OCI-LY7 (cell line): Measurements from ENCODE around the gene GTF2H1. TPM values are rescaled to one million over a fixed set of nuclear protein-coding genes. Genes with fewer than 3 reads are reported as not detected.
"Not testable (repeated sequence)": the region's sequence is repeated elsewhere in the genome, so short reads cannot be mapped to it uniquely, and the experiment has no call there.

Experiments used
- BruUV-seq: library from RNA; stranded (reverse); fragments of 400-500 nt; replicated peaks from 2 replicates; lab custom pipeline; 2021; lab: Mats Ljungman, UMichigan
- CTCF ChIA-PET: fragments of 300-600 bp; sonication (Branson Sonifier 250); formaldehyde crosslinking; loops from one replicate; lab custom pipeline; 2022; ENCODE audit warnings: antibody characterized with exemption; ENCODE audit not compliant: unreplicated experiment; lab: Charles Lee
- POLR2A ChIA-PET: fragments of 300-600 bp; sonication (Branson Sonifier 250); formaldehyde crosslinking; loops from one replicate; lab custom pipeline; 2022; ENCODE audit warnings: antibody characterized with exemption; lab: Charles Lee
- DNase-seq: peaks from one replicate; pipeline ENCODE4 v3.0.0-alpha.2; 2015; ENCODE audit warnings: low spot score
- H2AFZ ChIP-seq: fragments of 200-600 bp; sonication (generic), shearing (Covaris generic); 2 replicates; pipeline ENCODE4 v1.6.1; 2014; ENCODE audit warnings: mild to moderate bottlenecking, antibody characterized with exemption, low read length, moderate library complexity
- H3K27ac ChIP-seq: fragments of 200-600 bp; sonication (generic); 2 replicates; pipeline ENCODE4 v1.5.1; 2014; ENCODE audit warnings: mixed run types, low read depth, mild to moderate bottlenecking, moderate library complexity, low read length, inconsistent platforms; ENCODE audit not compliant: poor library complexity, severe bottlenecking
- H3K36me3 ChIP-seq: fragments of 200-600 bp; sonication (generic); 2 replicates; pipeline ENCODE4 v1.6.1; 2014; ENCODE audit warnings: mild to moderate bottlenecking, antibody characterized with exemption, low read length, moderate library complexity, mixed read lengths; ENCODE audit not compliant: insufficient read depth
- H3K4me1 ChIP-seq: fragments of 200-600 bp; sonication (generic); 2 replicates; pipeline ENCODE4 v1.5.1; 2014; ENCODE audit warnings: mild to moderate bottlenecking, low read length; ENCODE audit not compliant: insufficient read depth, poor library complexity, severe bottlenecking
- H3K4me2 ChIP-seq: fragments of 200-600 bp; sonication (generic); 2 replicates; pipeline ENCODE4 v1.6.1; 2014; ENCODE audit warnings: mild to moderate bottlenecking, low read length
- H3K4me3 ChIP-seq: fragments of 200-600 bp; sonication (generic); 2 replicates; pipeline ENCODE4 v1.5.1; 2014; ENCODE audit warnings: mild to moderate bottlenecking, low read depth, low read length; ENCODE audit not compliant: poor library complexity, severe bottlenecking
- H3K79me2 ChIP-seq: fragments of 200-600 bp; sonication (generic); 2 replicates; pipeline ENCODE4 v1.6.1; 2016; ENCODE audit warnings: low read depth, mild to moderate bottlenecking, low read length, moderate library complexity, mixed read lengths; ENCODE audit not compliant: insufficient read depth
- H3K9me2 ChIP-seq: fragments of 200-600 bp; sonication (generic); 2 replicates; pipeline ENCODE4 v1.6.1; 2016; ENCODE audit warnings: mild to moderate bottlenecking, low read length, mixed read lengths; ENCODE audit not compliant: insufficient read depth
- H3K9me3 ChIP-seq: fragments of 200-600 bp; sonication (generic); 2 replicates; pipeline ENCODE4 v1.6.1; 2014; ENCODE audit warnings: mild to moderate bottlenecking, mixed run types, low read length, mixed read lengths
- H4K20me1 ChIP-seq: fragments of 200-600 bp; sonication (generic); 2 replicates; pipeline ENCODE4 v1.6.1; 2014; ENCODE audit warnings: mild to moderate bottlenecking, antibody characterized with exemption, low read length, moderate library complexity, mixed read lengths; ENCODE audit not compliant: insufficient read depth
- EZH2phosphoT487 ChIP-seq: fragments of 200-600 bp; sonication (generic); IDR thresholded peaks from 2 replicates; pipeline ENCODE4 v1.6.1; 2018; ENCODE audit warnings: low read depth, borderline replicate concordance, mild to moderate bottlenecking, mixed run types, antibody characterized with exemption, low read length, moderate library complexity, mixed read lengths
- intact Hi-C: fragments of 100-400 bp; cut with micrococcal nuclease; formaldehyde crosslinking; loops from one replicate; pipeline ENCODE4 v1.10.0; 2022; ENCODE audit not compliant: unreplicated experiment
- total RNA-seq, 2 experiments: library from RNA; depleted of rRNA in 1 of 2; stranded (reverse); fragments of >200 nt in 1 of 2; shearing (Covaris generic) in 1 of 2; gene quantifications; 2 replicates each; pipeline ENCODE4 v1.2.3, GENCODE V29; 2014 to 2022
- TF ChIP-seq, protein P1 (sequence below): fragments of 200-600 bp; sonication (generic); conservative IDR thresholded peaks from 2 replicates; pipeline ENCODE4 v1.5.1; 2014; ENCODE audit warnings: mild to moderate bottlenecking, antibody characterized with exemption, low read length, moderate library complexity, mixed read lengths

GTF2H1 gene
- total RNA-seq, 2 experiments from 2014 or later = 48.0 to 62.1 TPM

DNA sequence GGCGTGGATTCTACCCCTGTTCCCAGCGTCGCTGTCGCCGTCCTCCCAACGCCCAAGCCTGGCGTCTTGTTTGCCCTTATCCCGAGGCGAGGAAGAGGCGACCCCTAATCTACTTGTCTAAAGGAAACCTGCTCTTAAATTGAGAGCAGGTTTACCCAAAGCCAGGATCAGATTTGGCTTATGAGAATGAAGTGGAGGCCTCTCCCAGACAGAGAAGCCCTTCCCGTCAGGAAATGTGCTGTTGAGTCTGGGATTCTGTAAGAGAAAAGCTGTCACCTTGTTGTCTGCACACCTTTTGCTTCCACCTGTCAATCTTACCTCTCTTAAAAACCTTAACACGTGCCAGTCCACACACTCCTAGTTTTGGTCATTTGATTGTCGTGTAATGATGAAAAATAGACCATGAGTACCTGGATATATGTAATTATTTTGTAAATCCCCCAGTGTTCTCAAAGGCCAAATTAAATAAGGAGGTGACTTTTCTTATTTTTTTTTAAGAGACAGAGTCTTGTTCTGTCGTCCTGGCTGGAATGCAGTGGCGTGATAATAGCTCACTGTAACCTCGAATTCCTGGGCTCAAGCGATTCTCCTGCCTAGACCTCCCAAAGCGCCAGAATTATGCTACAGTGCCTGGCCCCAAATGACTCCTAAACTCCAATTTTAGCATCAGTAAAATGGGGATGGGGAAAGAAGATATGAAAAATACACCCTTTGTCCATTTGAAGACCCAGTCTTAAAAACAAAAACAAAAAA is 627 bp downstream of the GTF2H1 start:
- Histone ChIP-seq H3K36me3 (peaks cover 46% of the 10 kb centered on the region), H3K4me3 (peak overlapping the region; percentile 87), H3K9me3 (no peaks in the 10 kb centered on the region), H3K79me2 (peaks cover 92% of the 10 kb centered on the region), H3K27ac (peak overlapping the region; percentile 9), H3K4me2 (peak overlapping the region; percentile 96), H4K20me1 (peaks cover 27% of the 10 kb centered on the region; the same call in 1 of the 2 replicates), H3K4me1 (peaks cover 40% of the 10 kb centered on the region), H2AFZ (no peak overlapping the region), H3K9me2 (no peaks in the 10 kb centered on the region)
- no TSS peak for BruUV-seq
- intact Hi-C loops = loop anchor here (1.0 to 5.0 kb wide), 6 partner anchors 73 to 311 kb away; partner anchors contain the start of genes SPTY2D1 and TSG101
- CTCF ChIA-PET = interaction anchor here (0.6 kb wide), 1 partner anchor 73 kb away, joined by 3 read pairs; no protein-coding TSS in a partner anchor
- no peak for DNase-seq
- TF ChIP-seq, protein P1, sequence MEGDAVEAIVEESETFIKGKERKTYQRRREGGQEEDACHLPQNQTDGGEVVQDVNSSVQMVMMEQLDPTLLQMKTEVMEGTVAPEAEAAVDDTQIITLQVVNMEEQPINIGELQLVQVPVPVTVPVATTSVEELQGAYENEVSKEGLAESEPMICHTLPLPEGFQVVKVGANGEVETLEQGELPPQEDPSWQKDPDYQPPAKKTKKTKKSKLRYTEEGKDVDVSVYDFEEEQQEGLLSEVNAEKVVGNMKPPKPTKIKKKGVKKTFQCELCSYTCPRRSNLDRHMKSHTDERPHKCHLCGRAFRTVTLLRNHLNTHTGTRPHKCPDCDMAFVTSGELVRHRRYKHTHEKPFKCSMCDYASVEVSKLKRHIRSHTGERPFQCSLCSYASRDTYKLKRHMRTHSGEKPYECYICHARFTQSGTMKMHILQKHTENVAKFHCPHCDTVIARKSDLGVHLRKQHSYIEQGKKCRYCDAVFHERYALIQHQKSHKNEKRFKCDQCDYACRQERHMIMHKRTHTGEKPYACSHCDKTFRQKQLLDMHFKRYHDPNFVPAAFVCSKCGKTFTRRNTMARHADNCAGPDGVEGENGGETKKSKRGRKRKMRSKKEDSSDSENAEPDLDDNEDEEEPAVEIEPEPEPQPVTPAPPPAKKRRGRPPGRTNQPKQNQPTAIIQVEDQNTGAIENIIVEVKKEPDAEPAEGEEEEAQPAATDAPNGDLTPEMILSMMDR = no peak
- no peak for TF ChIP-seq EZH2phosphoT487
- POLR2A ChIA-PET = interaction anchor here (0.6 to 4.4 kb wide), 12 partner anchors 10 to 310 kb away, joined by 3 to 31 read pairs (median 4); partner anchors contain the start of genes LDHA and SPTY2D1

DNA sequence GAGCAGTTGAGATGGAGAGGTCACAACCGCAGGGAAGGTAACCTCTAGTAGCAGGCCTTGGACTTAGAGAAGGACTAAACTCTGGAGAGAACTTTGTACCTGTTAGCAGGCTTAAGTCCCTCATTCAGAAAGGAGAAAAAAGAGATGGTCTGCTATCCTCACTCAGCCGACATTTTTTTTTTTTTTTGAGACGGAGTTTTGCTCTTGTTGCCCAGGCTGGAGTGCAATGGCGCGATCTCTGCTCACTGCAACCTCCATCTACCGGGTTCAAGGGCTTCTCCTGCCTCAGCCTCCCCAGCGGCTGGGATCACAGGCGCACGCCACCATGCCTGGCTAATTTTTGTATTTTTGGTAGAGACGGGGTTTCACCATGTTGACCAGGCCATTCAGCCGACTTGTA is 1.5 kb downstream of the GTF2H1 start:
- Histone ChIP-seq H3K79me2 (peaks cover 88% of the 10 kb centered on the region), H3K4me2 (peak overlapping the region; percentile 96), H3K4me1 (peaks cover 40% of the 10 kb centered on the region), H3K36me3 (peaks cover 45% of the 10 kb centered on the region), H4K20me1 (peaks cover 24% of the 10 kb centered on the region; the same call in 1 of the 2 replicates), H3K4me3 (peak overlapping the region; percentile 87)
- H2AFZ ChIP-seq, DNase-seq, H3K9me3 ChIP-seq, CTCF ChIA-PET, BruUV-seq, H3K27ac ChIP-seq, H3K9me2 ChIP-seq: not testable (repeated sequence)
- intact Hi-C loops = loop anchor here (2.0 to 5.0 kb wide), 3 partner anchors 82 to 207 kb away; partner anchors contain the start of gene TSG101
- POLR2A ChIA-PET = interaction anchor here (0.8 kb wide), 1 partner anchor 11 kb away, joined by 3 read pairs; no protein-coding TSS in a partner anchor

DNA sequence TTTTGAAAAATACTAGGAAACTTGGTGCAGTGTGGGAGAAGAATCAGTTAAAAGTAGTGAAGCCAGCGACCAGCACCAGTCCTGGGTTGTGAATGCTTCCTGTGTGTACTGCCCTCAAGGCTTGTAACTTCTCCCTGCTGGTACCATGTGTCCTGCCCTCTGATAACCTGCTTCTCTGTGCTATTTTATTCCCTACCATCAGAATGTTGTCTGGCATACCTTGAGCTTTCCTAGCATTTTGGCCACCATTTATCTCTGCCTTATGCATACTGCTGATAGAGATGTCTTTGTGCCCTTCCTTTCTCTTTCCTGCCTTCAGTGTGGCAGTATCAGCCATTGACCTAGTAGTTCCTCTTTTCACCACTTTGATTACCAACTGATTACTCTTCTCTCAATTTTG is 2.0 kb downstream of the GTF2H1 start:
- Histone ChIP-seq H3K4me2 (peak overlapping the region; percentile 96), H3K79me2 (peaks cover 88% of the 10 kb centered on the region), H3K36me3 (peaks cover 50% of the 10 kb centered on the region), H3K4me3 (peak overlapping the region; percentile 87), H4K20me1 (peaks cover 28% of the 10 kb centered on the region; the same call in 1 of the 2 replicates), H3K9me3 (no peaks in the 10 kb centered on the region), H2AFZ (no peak overlapping the region), H3K9me2 (no peaks in the 10 kb centered on the region), H3K4me1 (peaks cover 40% of the 10 kb centered on the region), H3K27ac (no peak overlapping the region)
- no peak for TF ChIP-seq EZH2phosphoT487
- TF ChIP-seq, protein P1 = no peak
- no TSS peak for BruUV-seq
- ChIA-PET POLR2A (interaction anchor here (0.8 kb wide), 1 partner anchor 12 kb away, joined by 3 read pairs; no protein-coding TSS in a partner anchor), CTCF (no interaction called here)
- peak; percentile 19 for DNase-seq
- intact Hi-C loops = loop anchor here (5.0 kb wide), 2 partner anchors 82 to 207 kb away; no protein-coding TSS in a partner anchor
